ENCODE results near the gene JMJD1C. TPM values are rescaled to one million over a fixed set of nuclear protein-coding genes. Genes with fewer than 3 reads are reported as not detected.

JMJD1C gene
- total and polyA plus RNA-seq, 10 of the 15 experiments (the other 5 are each of a cell fraction or from before 2014, with no cell fraction given) = 31.2 to 83.3 (median 49.5) TPM

GRCh38 chr10:63352976-63353375 is 112.8 kb downstream of the JMJD1C start:
- no peaks in the 10 kb centered on the region for H4K20me1 ChIP-seq (ENCODE audit: control insufficient read depth, insufficient read depth)
- no peak overlapping the region for H2AFZ ChIP-seq (ENCODE audit: control insufficient read depth, low read depth, low read length)
- H3K9ac ChIP-seq (ENCODE audit: control insufficient read depth, insufficient read depth, low read length) = no peak overlapping the region
- DNase-seq (ENCODE audit: low read depth, low spot score) (no peak), FAIRE-seq (no peak), ATAC-seq (no peak)
- H3K36me3 ChIP-seq (ENCODE audit: control insufficient read depth in 2 of 2, insufficient read depth in 2 of 2, low read length in 1 of 2) = no peaks in the 10 kb centered on the region
- in situ Hi-C loops (cut with MboI) (no loop called here), intact Hi-C loops (cut with micrococcal nuclease; ENCODE audit: unreplicated experiment) (no loop called here)
- H3K4me1 ChIP-seq (ENCODE audit: control insufficient read depth, insufficient read depth, low read length) = peaks cover 13% of the 10 kb centered on the region
- TF ChIP-seq ZNF592 (IDR thresholded peaks at IDR 0.05) = no peak
- H3K9me3 ChIP-seq (replicated peaks; ENCODE audit: control insufficient read depth, insufficient read depth, low read length) = no peaks in the 10 kb centered on the region; the same call in 2 of the 3 replicates
- no peak overlapping the region for H3K4me3 ChIP-seq
- RAD21 ChIA-PET (ENCODE audit: unreplicated experiment) = no interaction called here
- H3K79me2 ChIP-seq (ENCODE audit: control insufficient read depth, insufficient read depth, low read length) = no peaks in the 10 kb centered on the region; the same call in 1 of the 2 replicates
- WGBS (ENCODE audit: insufficient coverage, insufficient replicate concordance, low lambda C conversion rate, missing lambda C conversion rate) = 100% methylated on average over 3 of the region's 3 CpGs
- no peaks in the 10 kb centered on the region for H3K27me3 ChIP-seq (replicated peaks in 1 of 2; ENCODE audit: control insufficient read depth in 2 of 2, insufficient read depth in 2 of 2, low read length in 1 of 2)
- no TSS peak for BruUV-seq (replicated peaks)
- POLR2A ChIA-PET = no interaction called here
- no peak overlapping the region for H3K4me2 ChIP-seq (ENCODE audit: control insufficient read depth, insufficient read depth)
- H3K27ac ChIP-seq (ENCODE audit: control insufficient read depth, insufficient read depth) = no peak overlapping the region
- CTCF ChIA-PET = no interaction called here
- SMC1A ChIA-PET (ENCODE audit: uncharacterized antibody, unreplicated experiment) = no interaction called here

DNA sequence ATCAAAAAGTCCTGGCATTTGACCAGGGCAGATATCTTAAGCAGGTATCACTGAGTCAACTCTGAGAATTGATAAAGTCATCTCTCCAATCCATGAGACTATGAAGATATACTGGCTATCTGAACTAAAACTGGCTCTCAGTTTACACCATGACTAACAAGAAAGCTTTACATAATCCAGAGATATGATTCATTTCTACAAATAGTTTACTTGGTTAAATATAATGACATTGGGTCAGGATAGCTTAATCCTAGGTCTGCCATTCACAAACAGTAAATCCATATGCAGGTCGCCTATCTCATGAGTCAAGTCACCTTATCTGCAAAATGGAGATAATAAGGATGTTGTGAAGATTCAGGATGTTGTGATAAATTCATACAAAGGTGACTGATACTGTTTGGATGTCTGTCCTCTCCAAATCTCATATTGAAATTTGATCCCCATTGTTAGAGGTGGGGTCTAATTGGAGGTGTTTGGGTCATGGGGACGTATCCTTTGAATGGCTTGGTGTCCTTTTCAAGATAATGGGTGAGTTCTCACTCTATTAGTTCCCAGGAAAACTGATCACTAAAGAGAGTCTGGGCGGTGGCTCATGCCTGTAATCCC is 117.4 kb downstream of the JMJD1C start:
- Histone ChIP-seq H3K4me1 (ENCODE audit: control insufficient read depth, insufficient read depth, low read length) (peaks cover 8% of the 10 kb centered on the region), H3K36me3 (ENCODE audit: control insufficient read depth in 2 of 2, insufficient read depth in 2 of 2, low read length in 1 of 2) (no peaks in the 10 kb centered on the region), H3K79me2 (ENCODE audit: control insufficient read depth, insufficient read depth, low read length) (peaks cover 6% of the 10 kb centered on the region), H3K27ac (ENCODE audit: control insufficient read depth, insufficient read depth) (no peak overlapping the region), H3K4me2 (ENCODE audit: control insufficient read depth, insufficient read depth) (no peak overlapping the region), H3K9me3 (replicated peaks; ENCODE audit: control insufficient read depth, insufficient read depth, low read length) (no peaks in the 10 kb centered on the region; the same call in 2 of the 3 replicates), H2AFZ (ENCODE audit: control insufficient read depth, low read depth, low read length) (no peak overlapping the region), H3K27me3 (replicated peaks in 1 of 2; ENCODE audit: control insufficient read depth in 2 of 2, insufficient read depth in 2 of 2, low read length in 1 of 2) (no peaks in the 10 kb centered on the region), H4K20me1 (ENCODE audit: control insufficient read depth, insufficient read depth) (no peaks in the 10 kb centered on the region), H3K4me3 (no peak overlapping the region), H3K9ac (ENCODE audit: control insufficient read depth, insufficient read depth, low read length) (no peak overlapping the region)
- BruUV-seq (replicated peaks) = no TSS peak
- ATAC-seq (no peak), FAIRE-seq (no peak), DNase-seq (ENCODE audit: low read depth, low spot score) (no peak)
- CTCF ChIA-PET = no interaction called here
- TF ChIP-seq TCF12 (IDR thresholded peaks at IDR 0.05; ENCODE audit: low read depth, low read length) (no peak), SPI1 (IDR thresholded peaks at IDR 0.05; ENCODE audit: borderline replicate concordance, insufficient read depth, low read depth, low read length) (no peak), LARP7 (IDR thresholded peaks at IDR 0.05) (no peak), KDM1A (IDR thresholded peaks at IDR 0.05; ENCODE audit: borderline replicate concordance) (no peak), MYC (IDR thresholded peaks at IDR 0.05; ENCODE audit: insufficient read depth, insufficient read length, insufficient replicate concordance, low read length, severe bottlenecking) (no peak), NKRF (conservative IDR thresholded peaks at IDR 0.05) (no peak), ZNF24 (IDR thresholded peaks at IDR 0.05) (no peak), PAX8 (IDR thresholded peaks at IDR 0.05) (no peak)
- POLR2A ChIA-PET = no interaction called here
- SMC1A ChIA-PET (ENCODE audit: uncharacterized antibody, unreplicated experiment) = interaction anchor here (0.6 kb wide), 1 partner anchor 122 kb away, joined by 3 read pairs; no protein-coding TSS in a partner anchor
- intact Hi-C loops (cut with micrococcal nuclease; ENCODE audit: unreplicated experiment) (no loop called here), in situ Hi-C loops (cut with MboI) (no loop called here)
- 94% methylated on average over 3 of the region's 3 CpGs for WGBS (ENCODE audit: insufficient coverage, insufficient replicate concordance, low lambda C conversion rate, missing lambda C conversion rate)
- RAD21 ChIA-PET (ENCODE audit: unreplicated experiment) = no interaction called here

Data from GM12878 (cell line).